BJ (cell line): ENCODE measurements around the gene MRPL54. TPM values are rescaled to one million over a fixed set of nuclear protein-coding genes. Genes with fewer than 3 reads are reported as not detected.

Source experiments
- CTCF ChIA-PET: fragments of 350-600 bp; formaldehyde crosslinking; extraction: SDS; loops from one replicate; lab custom pipeline; 2021; ENCODE audit warnings: antibody characterized with exemption, inconsistent platforms; lab: Yijun Ruan, JAX
- POLR2A ChIA-PET: fragments of 300-600 bp; sonication (Branson Sonifier 250); formaldehyde crosslinking; extraction: SDS; loops from one replicate; lab custom pipeline; 2021; ENCODE audit warnings: antibody characterized with exemption; lab: Charles Lee
- DNase-seq: peaks from one replicate; pipeline ENCODE4 v3.0.0-alpha.2; 2011; ENCODE audit warnings: low read depth
- H3K27me3 ChIP-seq: 2 replicates; pipeline ENCODE4 v1.6.0; 2011; ENCODE audit warnings: low read length; ENCODE audit not compliant: control insufficient read depth, insufficient read depth
- H3K36me3 ChIP-seq: 2 replicates; pipeline ENCODE4 v1.5.1; 2011; ENCODE audit warnings: low read length; ENCODE audit not compliant: control insufficient read depth, insufficient read depth
- H3K4me3 ChIP-seq: 2 replicates; pipeline ENCODE4 v1.5.1; 2011; ENCODE audit warnings: low read depth, mild to moderate bottlenecking, control low read depth, low read length
- CTCF ChIP-seq: IDR thresholded peaks from 2 replicates; pipeline ENCODE4 v1.5.1; 2011; ENCODE audit warnings: low read depth, mild to moderate bottlenecking, control low read depth, inconsistent platforms, low read length, moderate library complexity; ENCODE audit not compliant: insufficient read depth
- polyA plus RNA-seq: library from polyadenylated mRNA; depleted of rRNA; stranded (reverse); fragments of >200 nt; gene quantifications from 2 replicates; pipeline ENCODE4 v1.2.3, GENCODE V29; 2011

Gene MRPL54
- polyA plus RNA-seq, 1 experiment: 77.7 TPM

- POLR2A ChIA-PET: no interaction called here
- no peaks in the 10 kb centered on the region for H3K36me3 ChIP-seq
- TF ChIP-seq CTCF: no peak
- CTCF ChIA-PET: interaction anchor here (2.1 kb wide), 1 partner anchor 14 kb away, joined by 8 read pairs; no protein-coding TSS in a partner anchor
- H3K4me3 ChIP-seq: no peak overlapping the region
- H3K27me3 ChIP-seq: no peaks in the 10 kb centered on the region
- no peak for DNase-seq
These were observed 46.1 kb downstream of the MRPL54 start for GRCh38 chr19:3808420-3809143.

- POLR2A ChIA-PET: no interaction called here
- no peak for TF ChIP-seq CTCF
- DNase-seq: no peak
- Histone ChIP-seq H3K27me3 (no peaks in the 10 kb centered on the region), H3K4me3 (no peak overlapping the region), H3K36me3 (no peaks in the 10 kb centered on the region)
- CTCF ChIA-PET: interaction anchor here (2.1 to 3.5 kb wide), 2 partner anchors 12 kb away, joined by 8 to 23 read pairs; no protein-coding TSS in a partner anchor
These were observed 47.6 kb downstream of the MRPL54 start for GRCh38 chr19:3809881-3810707.

- ChIA-PET POLR2A (no interaction called here), CTCF (interaction anchor here (3.5 kb wide), 1 partner anchor 11 kb away, joined by 23 read pairs; no protein-coding TSS in a partner anchor)
- no peaks in the 10 kb centered on the region for H3K27me3 ChIP-seq
- no peak for DNase-seq
- no peak for TF ChIP-seq CTCF
- no peaks in the 10 kb centered on the region for H3K36me3 ChIP-seq
- H3K4me3 ChIP-seq: no peak overlapping the region
These were observed 48.4 kb downstream of the MRPL54 start for GRCh38 chr19:3810708-3811355.

- no peak for TF ChIP-seq CTCF
- POLR2A ChIA-PET: no interaction called here
- CTCF ChIA-PET: interaction anchor here (3.5 kb wide), 1 partner anchor 8 kb away, joined by 23 read pairs; no protein-coding TSS in a partner anchor
- Histone ChIP-seq H3K36me3 (no peaks in the 10 kb centered on the region), H3K4me3 (no peak overlapping the region), H3K27me3 (no peaks in the 10 kb centered on the region)
- no peak for DNase-seq
These were observed 51.3 kb downstream of the MRPL54 start for GRCh38 chr19:3813473-3814392.
